Keratinocyte (primary cell): ENCODE data around the gene PTPN23. TPM values are rescaled to one million over a fixed set of nuclear protein-coding genes. Genes with fewer than 3 reads are reported as not detected.
A peak's percentile ranks its signal among the peaks of the same experiment; 100 is the strongest.

Experiments
- DNase-seq: peaks from one replicate; pipeline ENCODE4 v3.0.0-alpha.2; 2011; ENCODE audit warnings: low read depth, missing footprints, low spot score
- FAIRE-seq: peaks from 2 replicates; lab custom pipeline; 2011; peaks lifted over from hg19 to GRCh38; lab: Jason Lieb, UNC
- H2AFZ ChIP-seq: 2 replicates; pipeline ENCODE4 v1.6.0; 2012; ENCODE audit warnings: low read length, control low read depth, inconsistent platforms; ENCODE audit not compliant: control insufficient read depth
- H3K27ac ChIP-seq: 2 replicates; pipeline ENCODE4 v1.5.1; 2011; ENCODE audit warnings: low read length; ENCODE audit not compliant: control insufficient read depth, insufficient read depth
- H3K27me3 ChIP-seq: 3 replicates; pipeline ENCODE4 v1.6.0; 2011; ENCODE audit warnings: low read length; ENCODE audit not compliant: control insufficient read depth, insufficient read depth; ENCODE audit errors: extremely low read depth
- H3K36me3 ChIP-seq, 2 experiments: 2 replicates in 1 of 2; 3 replicates in 1 of 2; pipeline ENCODE4 v1.5.1; 2011; ENCODE audit warnings: low read length in 2 of 2, mild to moderate bottlenecking in 1 of 2; ENCODE audit not compliant: control insufficient read depth in 2 of 2, insufficient read depth in 2 of 2; ENCODE audit errors: extremely low read depth in 1 of 2
- H3K4me1 ChIP-seq: 3 replicates; pipeline ENCODE4 v1.5.1; 2011; ENCODE audit warnings: low read length; ENCODE audit not compliant: control insufficient read depth, insufficient read depth; ENCODE audit errors: extremely low read depth
- H3K4me2 ChIP-seq: 3 replicates; pipeline ENCODE4 v1.6.0; 2011; ENCODE audit warnings: low read depth, low read length; ENCODE audit not compliant: control insufficient read depth, insufficient read depth; ENCODE audit errors: extremely low read depth
- H3K4me3 ChIP-seq, 3 experiments: fragments of 200-600 bp in 1 of 3; sonication (generic) in 1 of 3; 2 replicates in 2 of 3; 3 replicates in 1 of 3; pipeline ENCODE4 v1.5.1; 2011 to 2016; ENCODE audit warnings: low read length in 3 of 3, mild to moderate bottlenecking in 3 of 3, control low read depth in 2 of 3, inconsistent platforms in 1 of 3, low read depth in 1 of 3, mixed read lengths in 1 of 3, mixed run types in 1 of 3, moderate library complexity in 1 of 3; ENCODE audit not compliant: control insufficient read depth in 2 of 3, insufficient read depth in 2 of 3; ENCODE audit errors: extremely low read depth in 1 of 3
- H3K79me2 ChIP-seq: 2 replicates; pipeline ENCODE4 v1.6.0; 2012; ENCODE audit warnings: low read length; ENCODE audit not compliant: control insufficient read depth, insufficient read depth
- H3K9ac ChIP-seq: 3 replicates; pipeline ENCODE4 v1.6.0; 2011; ENCODE audit warnings: low read length; ENCODE audit not compliant: control insufficient read depth, insufficient read depth; ENCODE audit errors: extremely low read depth
- H3K9me1 ChIP-seq: 3 replicates; pipeline ENCODE4 v1.6.0; 2011; ENCODE audit warnings: low read length; ENCODE audit not compliant: control insufficient read depth, insufficient read depth; ENCODE audit errors: extremely low read depth
- H3K9me3 ChIP-seq: 2 replicates; pipeline ENCODE4 v1.5.1; 2012; ENCODE audit warnings: low read depth, low read length; ENCODE audit not compliant: control insufficient read depth
- H4K20me1 ChIP-seq: 3 replicates; pipeline ENCODE4 v1.6.0; 2011; ENCODE audit warnings: low read length; ENCODE audit not compliant: control insufficient read depth, insufficient read depth; ENCODE audit errors: extremely low read depth
- EZH2 ChIP-seq: IDR thresholded peaks from one replicate; pipeline ENCODE4 v1.6.1; 2012; ENCODE audit warnings: inconsistent platforms, mild to moderate bottlenecking, low read length, moderate library complexity
- dilution Hi-C: fragments of 300-500 bp; cut with MboI; formaldehyde crosslinking; loops from one replicate; pipeline ENCODE4 v1.7.0; 2020; ENCODE audit warnings: low sequenced_read_pairs; ENCODE audit not compliant: extremely low pct_ligation_motif_present
- polyA minus RNA-seq, 3 experiments: library from RNA; depleted of rRNA, polyadenylated mRNA; stranded (reverse); fragments of >200 nt; gene quantifications; 1 replicate in 1 of 3; 2 replicates in 1 of 3; 3 replicates in 1 of 3; pipeline ENCODE4 v1.2.3, GENCODE V29; 2011
- polyA plus RNA-seq, 5 experiments: library from polyadenylated mRNA; depleted of rRNA in 3 of 5; stranded (reverse) in 3 of 5; stranded (forward) in 1 of 5; unstranded in 1 of 5; fragments of >200 nt; gene quantifications; 1 replicate in 1 of 5; 2 replicates in 3 of 5; 3 replicates in 1 of 5; pipeline versions ENCODE4 v1.2.1 to v1.2.3, GENCODE V29; 2011 to 2012; ENCODE audit warnings: missing spikeins in 2 of 5, low read depth in 1 of 5, low replicate concordance in 1 of 5
- TF ChIP-seq, protein P1 (sequence below), 3 experiments: IDR thresholded peaks in 1 of 3; conservative IDR thresholded peaks in 1 of 3; optimal IDR thresholded peaks in 1 of 3; 2 replicates in 2 of 3; 3 replicates in 1 of 3; pipeline versions ENCODE3 to v1.5.1; 2011; ENCODE audit warnings: low read length in 3 of 3, mild to moderate bottlenecking in 3 of 3, moderate library complexity in 2 of 3, control low read depth in 1 of 3, inconsistent platforms in 1 of 3; ENCODE audit not compliant: insufficient read depth in 2 of 3; ENCODE audit errors: extremely low read depth in 1 of 3

The PTPN23 gene
- 1.3 to 2.7 TPM (median 1.6 TPM) in 3 replicates for polyA plus RNA-seq
- polyA plus RNA-seq (2011; ENCODE audit: low read depth) = 17.5 TPM
- 1.4 and 3.5 TPM in 2 replicates for polyA plus RNA-seq (2011; cell fraction: cytosol; rRNA removed)
- polyA plus RNA-seq (2011; cell fraction: nucleus; rRNA removed) = 13.9 and 20.3 TPM in 2 replicates
- 19.3 and 29.2 TPM in 2 replicates for polyA plus RNA-seq (2012; ENCODE audit: low replicate concordance)
- polyA minus RNA-seq = 10.0 to 45.4 TPM (median 11.1 TPM) in 3 replicates
- polyA minus RNA-seq (2011; cell fraction: cytosol; rRNA and poly(A)+ RNA removed) = 15.9 TPM
- polyA minus RNA-seq (2011; cell fraction: nucleus; rRNA and poly(A)+ RNA removed) = 26.5 and 32.1 TPM in 2 replicates

DNA sequence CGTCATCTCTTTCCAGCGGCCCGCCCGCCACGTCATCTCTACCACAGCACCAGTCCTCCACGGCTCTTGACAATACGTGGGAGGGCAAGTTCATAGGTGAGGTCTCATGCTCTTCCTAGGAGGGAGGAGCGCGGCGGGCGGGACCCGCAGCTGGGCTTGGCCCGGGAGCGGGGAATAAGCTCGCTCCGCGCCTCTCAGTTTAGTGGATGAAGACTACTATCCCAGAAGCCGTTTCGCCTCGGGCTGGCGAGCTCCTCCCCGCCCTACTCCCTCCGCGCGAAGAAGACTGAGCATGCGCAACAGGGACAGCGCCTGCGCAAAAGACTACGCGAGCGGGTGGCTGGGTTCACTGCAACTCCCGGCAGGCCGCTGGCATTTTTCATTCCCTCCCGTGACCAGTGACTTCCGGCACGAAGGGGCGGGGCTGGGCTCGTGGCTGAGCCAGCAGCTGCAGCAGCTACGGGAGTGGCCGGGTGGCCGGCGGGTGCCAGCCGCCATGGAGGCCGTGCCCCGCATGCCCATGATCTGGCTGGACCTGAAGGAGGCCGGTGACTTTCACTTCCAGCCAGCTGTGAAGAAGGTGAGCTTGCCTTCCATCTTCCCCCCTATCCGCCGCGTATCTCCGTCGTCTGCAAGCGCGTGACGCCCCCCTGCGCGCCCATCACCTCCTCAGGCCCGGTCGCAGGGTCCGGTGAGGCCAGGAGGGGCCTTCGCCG, at the start of gene PTPN23:
Gene PTPN23, plus strand, starts transcription at position 421 of the 716 bp plus-strand sequence. Its CDS starts 76 bp downstream, at position 497.
- Histone ChIP-seq H2AFZ (peak within 1 kb of the TSS; percentile 80), H3K79me2 (peaks cover 50% of the 10 kb centered on the region)
- FAIRE-seq = peak; percentile 62

GRCh38 chr3:47333907-47334306, 46.9 kb upstream of the PTPN23 start:
- TF ChIP-seq, protein P1, sequence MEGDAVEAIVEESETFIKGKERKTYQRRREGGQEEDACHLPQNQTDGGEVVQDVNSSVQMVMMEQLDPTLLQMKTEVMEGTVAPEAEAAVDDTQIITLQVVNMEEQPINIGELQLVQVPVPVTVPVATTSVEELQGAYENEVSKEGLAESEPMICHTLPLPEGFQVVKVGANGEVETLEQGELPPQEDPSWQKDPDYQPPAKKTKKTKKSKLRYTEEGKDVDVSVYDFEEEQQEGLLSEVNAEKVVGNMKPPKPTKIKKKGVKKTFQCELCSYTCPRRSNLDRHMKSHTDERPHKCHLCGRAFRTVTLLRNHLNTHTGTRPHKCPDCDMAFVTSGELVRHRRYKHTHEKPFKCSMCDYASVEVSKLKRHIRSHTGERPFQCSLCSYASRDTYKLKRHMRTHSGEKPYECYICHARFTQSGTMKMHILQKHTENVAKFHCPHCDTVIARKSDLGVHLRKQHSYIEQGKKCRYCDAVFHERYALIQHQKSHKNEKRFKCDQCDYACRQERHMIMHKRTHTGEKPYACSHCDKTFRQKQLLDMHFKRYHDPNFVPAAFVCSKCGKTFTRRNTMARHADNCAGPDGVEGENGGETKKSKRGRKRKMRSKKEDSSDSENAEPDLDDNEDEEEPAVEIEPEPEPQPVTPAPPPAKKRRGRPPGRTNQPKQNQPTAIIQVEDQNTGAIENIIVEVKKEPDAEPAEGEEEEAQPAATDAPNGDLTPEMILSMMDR (optimal IDR thresholded peaks at IDR 0.05 in 1 of 3, IDR thresholded peaks at IDR 0.05 in 1 of 3, conservative IDR thresholded peaks at IDR 0.05 in 1 of 3; ENCODE audit: extremely low read depth in 1 of 3, insufficient read depth in 2 of 3, low read length in 3 of 3) = no peak
- no peak for TF ChIP-seq EZH2
- Histone ChIP-seq H3K4me3 (no peak overlapping the region), H3K36me3 (peaks cover 25 to 32% of the 10 kb centered on the region in 2 experiments), H3K9me3 (no peaks in the 10 kb centered on the region), H3K27ac (no peak overlapping the region), H2AFZ (no peak overlapping the region), H4K20me1 (no peaks in the 10 kb centered on the region), H3K9ac (no peak overlapping the region), H3K79me2 (no peaks in the 10 kb centered on the region), H3K27me3 (no peaks in the 10 kb centered on the region), H3K9me1 (no peaks in the 10 kb centered on the region), H3K4me1 (no peaks in the 10 kb centered on the region), H3K4me2 (no peak overlapping the region)
- DNase-seq (no peak), FAIRE-seq (no peak)
- dilution Hi-C loops = no loop called here

More for the DNA sequence above, at the start of gene PTPN23:
- Histone ChIP-seq H3K4me2 (peak within 1 kb of the TSS; percentile 98), H3K27ac (peak within 1 kb of the TSS; percentile 99), H4K20me1 (peaks cover 1% of the 10 kb centered on the region), H3K27me3 (no peaks in the 10 kb centered on the region), H3K9me1 (peaks cover 2% of the 10 kb centered on the region), H3K9ac (peak within 1 kb of the TSS; percentile 99), H3K9me3 (no peaks in the 10 kb centered on the region), H3K36me3 (peaks cover 2 to 7% of the 10 kb centered on the region in 2 experiments), H3K4me1 (peaks cover 16% of the 10 kb centered on the region), H3K4me3 (peak within 1 kb of the TSS; percentile 84 to 93 (median 90))
- DNase-seq = peak; percentile 96
- dilution Hi-C loops = no loop called here
- TF ChIP-seq, protein P1 (optimal IDR thresholded peaks at IDR 0.05 in 1 of 3, IDR thresholded peaks at IDR 0.05 in 1 of 3, conservative IDR thresholded peaks at IDR 0.05 in 1 of 3; ENCODE audit: extremely low read depth in 1 of 3, insufficient read depth in 2 of 3, low read length in 3 of 3) = no peak
- no peak for TF ChIP-seq EZH2
